DMS114 treated with DMSO at 0.1 percent for 48 hours (cell line): ENCODE results near the gene GLDC.
"Not testable (repeated sequence)": the region's sequence is repeated elsewhere in the genome, so short reads cannot be mapped to it uniquely, and the experiment has no call there.

Source experiments
- DNase-seq: peaks from one replicate; lab custom pipeline; 2025; ENCODE audit not compliant: unreplicated experiment; lab: John Stamatoyannopoulos, UW

The GLDC gene

DNA sequence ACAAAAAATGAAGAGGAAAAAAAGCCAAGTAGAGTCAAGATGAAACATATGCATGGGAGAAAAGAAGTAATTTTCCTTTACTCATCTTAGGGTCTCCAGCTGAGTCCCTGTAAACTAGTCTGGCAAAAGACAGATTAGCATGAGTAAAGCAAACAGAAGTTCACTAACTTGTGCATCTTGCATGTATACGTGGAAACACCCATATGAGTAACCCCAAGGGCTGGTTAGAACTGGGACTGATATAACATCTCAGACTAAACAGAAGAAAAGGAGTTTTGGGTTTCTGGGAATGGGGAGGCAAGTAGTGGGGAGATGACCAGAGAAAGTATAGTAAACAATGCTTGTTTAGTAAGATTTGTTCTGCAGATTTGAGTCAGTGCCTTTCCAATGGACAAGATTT, 20.1 kb upstream of the GLDC start:
- no peak for DNase-seq

GRCh38 chr9:6664204-6664680, 18.7 kb upstream of the GLDC start:
- DNase-seq = no peak

- no peak for DNase-seq
These were observed 15.0 kb upstream of the GLDC start for GRCh38 chr9:6660512-6660911.

GRCh38 chr9:6658628-6659353, 13.3 kb upstream of the GLDC start:
- DNase-seq = no peak

- no peak for DNase-seq
These were observed 11.2 kb upstream of the GLDC start for GRCh38 chr9:6656614-6657300.

DNA sequence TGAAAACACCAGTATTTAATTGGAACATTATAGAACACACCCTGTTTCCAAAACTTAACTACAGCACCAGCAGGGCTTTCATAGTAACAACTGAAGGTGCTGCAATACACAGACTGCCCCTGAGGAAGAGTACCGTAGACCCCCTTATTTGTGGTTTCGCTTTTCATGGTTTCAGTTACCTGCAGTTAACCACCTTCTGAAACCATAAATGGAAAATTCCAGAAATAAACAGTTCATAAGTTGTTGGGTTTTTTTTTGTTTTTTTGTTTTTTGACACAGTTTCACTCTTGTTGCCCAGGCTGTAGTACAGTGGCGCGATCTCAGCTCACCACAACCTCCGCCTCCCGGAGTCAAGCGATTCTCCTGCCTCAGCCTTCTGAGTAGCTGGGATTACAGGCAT, 9.5 kb upstream of the GLDC start:
- no peak for DNase-seq

DNA sequence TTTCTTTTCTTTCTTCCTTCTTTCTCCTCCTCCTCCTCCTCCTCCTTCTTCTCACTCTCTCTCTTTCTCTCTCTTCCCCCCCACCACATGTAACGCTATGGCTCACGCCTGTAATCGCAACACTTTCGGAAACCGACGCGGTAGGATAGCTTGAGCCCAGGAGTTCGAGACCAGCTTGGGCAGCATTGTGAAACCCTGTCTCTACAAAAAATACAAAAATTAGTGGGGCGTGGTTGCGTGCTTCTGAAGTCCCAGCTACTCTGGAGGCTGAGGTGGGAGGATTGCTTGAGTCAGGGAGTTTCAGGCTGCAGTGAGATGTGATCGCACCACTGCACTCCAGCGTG, 736 bp upstream of the GLDC start:
- peak; percentile 22 for DNase-seq

DNA sequence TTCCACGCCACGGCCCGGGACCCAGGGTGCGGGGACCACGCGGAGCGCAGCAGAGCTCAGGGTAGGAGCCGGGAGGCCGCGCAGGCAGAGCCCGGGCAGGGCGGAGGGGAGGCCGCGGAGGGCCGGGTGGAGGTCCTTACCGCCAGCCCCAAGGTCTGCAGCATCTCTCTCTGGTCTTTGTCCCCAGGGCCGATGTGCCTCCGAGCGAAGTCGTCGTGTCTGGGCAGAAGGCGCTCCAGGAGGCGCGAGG, 499 bp downstream of the GLDC start:
- not testable (repeated sequence) for DNase-seq

DNA sequence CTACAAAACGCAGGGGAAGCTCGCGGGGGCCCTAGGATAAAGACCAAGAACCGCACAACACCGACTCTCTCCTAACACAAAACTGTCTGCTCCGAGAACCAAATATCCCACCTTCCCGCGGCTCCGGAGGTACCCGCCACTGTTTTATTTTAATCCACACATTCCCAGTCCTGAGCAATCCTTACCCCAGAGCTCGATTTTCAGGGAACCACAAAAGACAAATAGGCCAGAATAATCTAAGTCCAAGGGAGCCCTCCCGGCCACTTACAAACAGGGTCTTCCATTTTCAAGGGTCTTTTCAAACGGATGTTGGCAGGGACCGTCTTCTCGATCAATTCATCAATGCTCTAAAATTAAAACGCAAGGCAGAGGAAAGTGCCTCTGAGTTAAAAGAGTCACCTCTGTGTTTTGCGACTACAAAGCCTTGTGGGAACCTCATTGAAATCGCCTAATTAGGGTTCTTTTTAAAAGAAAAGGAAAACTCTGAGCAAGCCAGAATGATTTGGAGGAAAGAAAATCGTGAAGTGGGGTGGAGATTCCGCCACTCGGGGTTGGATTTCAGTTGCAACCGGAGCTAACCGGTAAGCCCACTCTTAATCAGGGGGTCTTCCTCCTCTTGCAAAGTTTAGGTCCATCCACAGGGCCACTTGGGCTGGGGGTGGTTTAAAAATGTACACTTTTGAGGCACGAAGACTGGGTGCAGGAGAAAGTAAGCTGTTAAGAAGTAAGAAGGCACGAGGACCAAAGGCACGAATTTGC, 1.0 kb downstream of the GLDC start:
- no peak for DNase-seq

DNA sequence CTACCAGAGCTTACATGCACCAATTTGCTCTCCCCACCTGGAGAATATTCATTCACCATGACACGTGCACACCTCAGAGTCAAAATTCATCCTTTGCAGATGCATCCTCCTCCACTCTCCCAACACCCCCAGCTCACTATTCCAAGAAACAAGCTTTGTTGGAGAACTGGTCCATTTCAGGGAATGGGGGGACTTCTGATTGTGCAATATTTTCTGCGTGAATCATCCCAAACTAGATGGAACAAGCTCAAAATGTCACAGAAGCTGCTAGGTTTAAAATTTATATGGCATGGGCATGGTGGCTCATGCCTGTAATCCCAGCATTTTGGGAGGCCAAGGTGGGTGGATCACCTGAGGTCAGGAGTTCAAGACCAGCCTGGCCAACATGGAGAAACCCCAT, 3.6 kb downstream of the GLDC start:
- DNase-seq = no peak

- DNase-seq = no peak
These were observed 4.0 kb downstream of the GLDC start for GRCh38 chr9:6641561-6641960.

DNA sequence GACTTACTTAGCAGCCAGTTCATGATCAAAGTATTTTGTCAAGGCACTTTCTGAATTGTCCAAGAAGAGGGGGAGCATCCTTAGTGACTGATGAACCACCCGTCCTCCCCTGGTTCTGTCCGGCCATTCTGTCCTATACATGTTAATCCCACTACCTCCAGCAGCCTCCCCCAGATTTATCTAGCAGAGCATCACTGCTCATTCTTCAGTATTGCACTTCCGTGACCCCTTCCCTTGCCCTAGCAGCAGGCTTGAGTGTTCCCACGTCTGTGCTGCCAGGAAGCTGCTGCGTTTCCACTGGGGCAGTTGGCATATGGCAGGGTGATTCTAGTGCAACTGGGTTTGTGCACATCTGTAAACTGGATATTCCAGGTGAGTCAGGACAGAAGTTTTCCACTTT, 4.5 kb downstream of the GLDC start:
- DNase-seq = no peak

DNA sequence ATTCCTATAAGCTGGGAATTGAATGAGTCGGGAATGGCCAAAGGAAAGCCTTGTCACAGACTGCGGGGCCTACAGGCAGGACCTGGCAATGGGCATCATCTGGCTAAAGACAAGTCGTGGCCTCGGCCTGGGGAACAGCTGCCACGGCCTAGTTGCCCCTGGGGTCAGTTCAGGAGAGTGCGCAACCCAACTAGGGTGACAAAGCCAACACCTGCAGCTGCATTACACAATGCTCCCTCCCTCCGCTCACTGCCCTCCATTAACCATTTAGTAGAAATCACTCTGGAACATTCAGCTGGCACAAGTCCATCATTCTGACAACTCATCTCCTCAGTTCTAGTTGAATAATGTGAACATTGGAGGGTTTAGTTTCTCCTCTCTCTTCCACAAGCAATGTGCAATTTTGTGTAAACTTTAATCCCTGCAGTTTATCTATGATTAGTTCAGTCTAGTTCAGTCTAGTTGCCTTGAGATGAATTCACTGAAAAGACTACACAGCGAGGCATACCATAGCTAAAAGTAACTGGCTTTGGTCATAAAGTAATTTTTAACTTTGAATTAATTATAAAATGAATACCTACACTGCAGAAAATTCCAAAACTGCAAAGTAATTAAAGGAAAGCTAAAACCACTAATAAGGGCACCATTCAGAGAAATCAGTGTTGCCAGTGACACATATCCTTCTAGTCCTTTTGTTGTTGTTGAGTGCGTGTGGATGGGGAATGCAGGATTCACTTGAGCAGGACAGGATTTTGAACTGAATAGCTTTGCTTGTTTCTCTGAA, 5.1 kb downstream of the GLDC start:
- DNase-seq = no peak

DNA sequence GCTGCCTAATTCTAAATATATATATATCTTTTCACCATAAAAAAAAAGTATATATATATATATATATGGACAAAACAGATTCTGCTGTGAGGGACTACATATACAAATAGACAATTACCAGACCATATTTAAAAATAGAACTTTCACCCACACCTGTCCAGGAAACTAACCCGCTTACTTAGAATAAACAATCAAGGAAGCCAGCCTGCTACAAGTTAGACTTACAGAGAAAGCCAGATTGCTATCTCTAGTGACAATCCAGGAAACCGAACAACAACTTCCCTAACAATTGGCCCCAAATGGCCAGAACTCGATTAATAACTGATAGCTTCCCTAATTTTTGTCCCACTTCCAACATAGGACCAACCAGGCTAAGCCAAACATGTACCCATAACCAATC, 5.9 kb downstream of the GLDC start:
- no peak for DNase-seq

- DNase-seq = no peak
These were observed 11.1 kb downstream of the GLDC start for GRCh38 chr9:6634444-6634843.

DNA sequence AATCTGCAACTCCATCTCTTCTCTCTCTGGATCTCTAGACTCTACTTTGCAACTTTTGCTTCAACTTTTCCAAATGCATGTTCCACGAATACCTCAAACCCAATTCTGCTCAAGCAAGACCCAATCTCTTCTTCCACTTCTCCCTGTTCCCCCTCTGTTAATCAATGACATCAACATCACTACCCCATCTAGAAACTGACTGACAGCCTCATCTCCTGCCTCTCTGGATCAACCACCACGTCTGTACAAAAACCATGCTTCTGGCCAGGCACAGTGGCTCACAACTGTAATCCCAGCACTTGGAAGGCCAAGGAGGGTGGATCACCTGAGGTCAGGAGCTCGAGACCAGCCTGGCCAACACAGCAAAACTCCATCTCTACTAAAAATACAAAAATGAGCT, 12.2 kb downstream of the GLDC start:
- no peak for DNase-seq

- DNase-seq = no peak
These were observed 12.9 kb downstream of the GLDC start for GRCh38 chr9:6632516-6633183.

GRCh38 chr9:6631207-6631512, 14.4 kb downstream of the GLDC start:
- no peak for DNase-seq

GRCh38 chr9:6630502-6631206, 14.9 kb downstream of the GLDC start:
- DNase-seq = no peak

GRCh38 chr9:6628704-6629103, 16.8 kb downstream of the GLDC start:
- DNase-seq = no peak

DNA sequence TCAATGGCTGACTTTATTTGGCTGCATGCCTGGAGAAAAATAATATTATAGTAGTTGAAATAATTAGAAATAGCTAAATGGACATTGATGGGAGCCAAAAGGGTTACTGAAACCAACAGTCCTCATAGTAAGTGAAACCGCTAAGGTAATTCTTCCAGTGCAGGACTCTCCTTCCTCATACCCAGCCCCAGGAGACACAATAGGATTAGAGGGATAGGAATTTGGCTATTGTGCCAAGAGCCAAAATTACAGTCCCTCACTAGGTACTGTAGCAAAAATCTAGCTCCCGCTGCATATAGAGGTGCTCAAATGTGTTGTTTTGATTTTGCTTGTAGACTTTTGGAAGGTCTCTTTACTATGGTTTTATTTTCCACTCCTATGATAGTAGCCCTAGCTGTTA, 20.2 kb downstream of the GLDC start:
- DNase-seq = no peak
